Cardiac muscle cell (in vitro differentiated cells and primary cell): Measurements from ENCODE around the gene P4HB. TPM values are rescaled to one million over a fixed set of nuclear protein-coding genes. Genes with fewer than 3 reads are reported as not detected.

Experiments
- DNase-seq, 2 donors: peaks; one replicate each; pipeline versions ENCODE4 v3.0.0 to v3.0.0-alpha.2; 2010 to 2017; ENCODE audit warnings: low read depth in 1 of 2, low spot score in 1 of 2
- H3K27ac ChIP-seq: fragments of 200-600 bp; sonication (generic); 2 replicates; pipeline ENCODE4 v1.5.1; 2016
- H3K27me3 ChIP-seq: fragments of 200-600 bp; sonication (generic); 2 replicates; pipeline ENCODE4 v1.6.0; 2016; ENCODE audit warnings: control low read depth
- H3K36me3 ChIP-seq: fragments of 200-600 bp; sonication (generic); 2 replicates; pipeline ENCODE4 v1.5.1; 2016; ENCODE audit warnings: control low read depth
- H3K4me1 ChIP-seq: fragments of 200-600 bp; sonication (generic); 2 replicates; pipeline ENCODE4 v1.8.1; 2017; ENCODE audit warnings: low read depth, mild to moderate bottlenecking, mixed run types
- H3K4me3 ChIP-seq: fragments of 200-600 bp; sonication (generic); 2 replicates; pipeline ENCODE4 v1.5.1; 2016; ENCODE audit warnings: mild to moderate bottlenecking
- H3K9me3 ChIP-seq: fragments of 200-600 bp; sonication (generic); 2 replicates; pipeline ENCODE4 v1.5.1; 2017; ENCODE audit warnings: low read depth, mild to moderate bottlenecking, control low read depth
- CTCF ChIP-seq: IDR thresholded peaks from 2 replicates; pipeline ENCODE4 v1.5.1; 2012; ENCODE audit warnings: low read depth, mild to moderate bottlenecking, low read length
- polyA plus RNA-seq: library from polyadenylated mRNA; unstranded; fragments of >200 nt; fragmentation: Nextera tagmentation; extraction: Ambion mirVana; gene quantifications from 2 replicates; pipeline ENCODE4 v1.2.1, GENCODE V29; 2016
- total RNA-seq: library from RNA; depleted of rRNA; stranded (reverse); fragments of >200 nt; gene quantifications from 2 replicates; pipeline ENCODE4 v1.2.3, GENCODE V29; 2016

The P4HB gene
- total RNA-seq (972 and 1,150 TPM in 2 replicates), polyA plus RNA-seq (388 and 597 TPM in 2 replicates)

GRCh38 chr17:81859906-81860755, at the start of gene P4HB:
Gene P4HB (minus strand): TSS chr17:81860535. CDS start chr17:81860471, 64 bp downstream.
- H3K4me3 ChIP-seq, result peak within 1 kb of the TSS; percentile 87
- H3K4me1 ChIP-seq, result peaks cover 16% of the 10 kb centered on the region
- TF ChIP-seq CTCF, result no peak
- H3K36me3 ChIP-seq, result peaks cover 10% of the 10 kb centered on the region
- H3K27ac ChIP-seq, result peak within 1 kb of the TSS; percentile 95
- H3K9me3 ChIP-seq, result no peaks in the 10 kb centered on the region
- H3K27me3 ChIP-seq, result no peaks in the 10 kb centered on the region
- peak in 1 of 2 donors; percentile 14 for DNase-seq

- Histone ChIP-seq H3K4me3 (no peak overlapping the region), H3K27me3 (no peaks in the 10 kb centered on the region), H3K4me1 (peaks cover 8% of the 10 kb centered on the region), H3K27ac (peak overlapping the region; percentile 72), H3K36me3 (peaks cover 23% of the 10 kb centered on the region), H3K9me3 (no peaks in the 10 kb centered on the region)
- DNase-seq, result no peak
- TF ChIP-seq CTCF, result no peak
Measured at GRCh38 chr17:81909231-81909630, 48.9 kb upstream of the P4HB start.

- H3K4me1 ChIP-seq, result peaks cover 8% of the 10 kb centered on the region
- no peak for DNase-seq
- peaks cover 21% of the 10 kb centered on the region for H3K36me3 ChIP-seq
- H3K9me3 ChIP-seq, result no peaks in the 10 kb centered on the region
- no peak overlapping the region for H3K4me3 ChIP-seq
- H3K27ac ChIP-seq, result no peak overlapping the region
- no peaks in the 10 kb centered on the region for H3K27me3 ChIP-seq
- TF ChIP-seq CTCF, result no peak
Measured at GRCh38 chr17:81908793-81909192, 48.5 kb upstream of the P4HB start.

- no peak overlapping the region for H3K27ac ChIP-seq
- peaks cover 12% of the 10 kb centered on the region for H3K36me3 ChIP-seq
- DNase-seq, result no peak
- no peak for TF ChIP-seq CTCF
- no peak overlapping the region for H3K4me3 ChIP-seq
- no peaks in the 10 kb centered on the region for H3K9me3 ChIP-seq
- H3K4me1 ChIP-seq, result peaks cover 8% of the 10 kb centered on the region
- peaks cover 4% of the 10 kb centered on the region for H3K27me3 ChIP-seq
Measured at GRCh38 chr17:81907219-81908145, 47.1 kb upstream of the P4HB start.

GRCh38 chr17:81906476-81907218, 46.3 kb upstream of the P4HB start:
- H3K27ac ChIP-seq, result no peak overlapping the region
- H3K36me3 ChIP-seq, result peaks cover 12% of the 10 kb centered on the region
- H3K27me3 ChIP-seq, result peaks cover 11% of the 10 kb centered on the region
- TF ChIP-seq CTCF, result no peak
- peaks cover 8% of the 10 kb centered on the region for H3K4me1 ChIP-seq
- no peak overlapping the region for H3K4me3 ChIP-seq
- DNase-seq, result no peak
- no peaks in the 10 kb centered on the region for H3K9me3 ChIP-seq
